Measurements from ENCODE around the gene MTF2. TPM values are rescaled to one million over a fixed set of nuclear protein-coding genes. Genes with fewer than 3 reads are reported as not detected.

Gene MTF2
- total RNA-seq, 1 experiment from 2014 or later = 110 TPM

- TF ChIP-seq, protein P1, sequence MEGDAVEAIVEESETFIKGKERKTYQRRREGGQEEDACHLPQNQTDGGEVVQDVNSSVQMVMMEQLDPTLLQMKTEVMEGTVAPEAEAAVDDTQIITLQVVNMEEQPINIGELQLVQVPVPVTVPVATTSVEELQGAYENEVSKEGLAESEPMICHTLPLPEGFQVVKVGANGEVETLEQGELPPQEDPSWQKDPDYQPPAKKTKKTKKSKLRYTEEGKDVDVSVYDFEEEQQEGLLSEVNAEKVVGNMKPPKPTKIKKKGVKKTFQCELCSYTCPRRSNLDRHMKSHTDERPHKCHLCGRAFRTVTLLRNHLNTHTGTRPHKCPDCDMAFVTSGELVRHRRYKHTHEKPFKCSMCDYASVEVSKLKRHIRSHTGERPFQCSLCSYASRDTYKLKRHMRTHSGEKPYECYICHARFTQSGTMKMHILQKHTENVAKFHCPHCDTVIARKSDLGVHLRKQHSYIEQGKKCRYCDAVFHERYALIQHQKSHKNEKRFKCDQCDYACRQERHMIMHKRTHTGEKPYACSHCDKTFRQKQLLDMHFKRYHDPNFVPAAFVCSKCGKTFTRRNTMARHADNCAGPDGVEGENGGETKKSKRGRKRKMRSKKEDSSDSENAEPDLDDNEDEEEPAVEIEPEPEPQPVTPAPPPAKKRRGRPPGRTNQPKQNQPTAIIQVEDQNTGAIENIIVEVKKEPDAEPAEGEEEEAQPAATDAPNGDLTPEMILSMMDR (conservative IDR thresholded peaks at IDR 0.05) = no peak
- peaks cover 53 to 66% (median 53%) of the 10 kb centered on the region in 3 experiments for H3K36me3 Mint-ChIP-seq (ENCODE audit: insufficient read depth in 1 of 3, low read depth in 3 of 3)
- H3K27ac Mint-ChIP-seq = no peak overlapping the region
Observed at GRCh38 chr1:93082313-93082712, 3.2 kb downstream of the MTF2 start.

More at GRCh38 chr1:93082313-93082712, 3.2 kb downstream of the MTF2 start:
- Histone ChIP-seq H4K20me1 (ENCODE audit: control insufficient read depth, insufficient read depth, insufficient read length) (no peaks in the 10 kb centered on the region), H2AFZ (ENCODE audit: low read length) (no peak overlapping the region), H3K4ac (ENCODE audit: low read depth, low read length) (no peak overlapping the region), H2BK5ac (ENCODE audit: insufficient read length, low read length) (no peak overlapping the region), H3K23ac (ENCODE audit: insufficient read length, low read depth, low read length) (no peak overlapping the region), H3K79me2 (ENCODE audit: insufficient read depth, low read length) (peaks cover 66% of the 10 kb centered on the region), H3K27me3 (ENCODE audit: insufficient read depth, low read length) (no peaks in the 10 kb centered on the region), H2BK20ac (ENCODE audit: low read depth, low read length, poor library complexity, severe bottlenecking) (no peak overlapping the region), H3K4me2 (ENCODE audit: insufficient read depth, insufficient read length, low read length) (no peak overlapping the region), H3K18ac (ENCODE audit: insufficient read length, low read depth, low read length) (no peak overlapping the region), H3K56ac (ENCODE audit: insufficient read length, low read depth, low read length) (no peak overlapping the region), H4K5ac (ENCODE audit: insufficient read length, low read depth, low read length) (no peak overlapping the region), H4K8ac (replicated peaks; ENCODE audit: insufficient read length, low read depth, low read length) (no peak overlapping the region), H3K23me2 (ENCODE audit: insufficient read length, low read depth, low read length, poor library complexity, severe bottlenecking) (peaks cover 6% of the 10 kb centered on the region), H3K4me1 (ENCODE audit: insufficient read depth, low read length) (no peaks in the 10 kb centered on the region), H2BK15ac (ENCODE audit: low read depth, low read length) (no peak overlapping the region), H2AK5ac (ENCODE audit: insufficient read length, low read length) (no peak overlapping the region), H3T11ph (ENCODE audit: low read length) (no peak overlapping the region), H3K14ac (ENCODE audit: insufficient read depth, low read length) (no peak overlapping the region), H4K91ac (ENCODE audit: insufficient read length, low read depth, low read length) (no peak overlapping the region), H2BK12ac (ENCODE audit: insufficient read length, low read depth, low read length) (no peak overlapping the region), H3K27ac (ENCODE audit: insufficient read length, low read depth, low read length) (no peak overlapping the region), H2BK120ac (ENCODE audit: low read depth, low read length, poor library complexity, severe bottlenecking) (no peak overlapping the region), H3K9ac (ENCODE audit: extremely low read depth, insufficient read length, low read length) (no peak overlapping the region), H3K79me1 (ENCODE audit: insufficient read depth, low read depth, low read length, poor library complexity, severe bottlenecking) (peaks cover 2% of the 10 kb centered on the region), H3K9me3 (ENCODE audit: control insufficient read depth, low read depth, low read length) (no peaks in the 10 kb centered on the region)
- DNase-seq = no peak
- Mint-ChIP-seq H3K4me3 (no peak overlapping the region), H3K27me3 (ENCODE audit: low read depth) (no peaks in the 10 kb centered on the region), H3K4me1 (peaks cover 18 to 21% of the 10 kb centered on the region in 2 experiments), H3K9me3 (peaks cover 16 to 19% of the 10 kb centered on the region in 2 experiments)
- WGBS (ENCODE audit: extremely low coverage, insufficient read length, low lambda C conversion rate) = no CpG with 5 or more reads among the region's 3 CpGs
